ENCODE measurements around the gene GRP.

GRP gene

GRCh38 chr18:59268721-59269562, 49.0 kb downstream of the GRP start:
- no peak for DNase-seq

- no peak for DNase-seq
Measured at GRCh38 chr18:59269563-59270119, 49.7 kb downstream of the GRP start.

GRCh38 chr18:59270689-59271257, 50.8 kb downstream of the GRP start:
- DNase-seq = no peak

- no peak for DNase-seq
Measured at GRCh38 chr18:59271606-59272220, 51.8 kb downstream of the GRP start.

GRCh38 chr18:59272221-59272888, 52.4 kb downstream of the GRP start:
- no peak for DNase-seq

- no peak for DNase-seq
Measured at GRCh38 chr18:59272891-59273758, 53.2 kb downstream of the GRP start, which contains the start of gene RAX. Gene RAX, minus strand, starts transcription at chr18:59273454. Its CDS starts 248 bp downstream, at chr18:59273206.

GRCh38 chr18:59273759-59274532, 54.0 kb downstream of the GRP start:
- no peak for DNase-seq

- DNase-seq = no peak
Measured at GRCh38 chr18:59274533-59274928, 54.6 kb downstream of the GRP start.

- no peak for DNase-seq
Measured at GRCh38 chr18:59275406-59275949, 55.5 kb downstream of the GRP start.

- no peak for DNase-seq
Measured at GRCh38 chr18:59276047-59276446, 56.1 kb downstream of the GRP start.

- no peak for DNase-seq
Measured at GRCh38 chr18:59278793-59279192, 58.8 kb downstream of the GRP start.

GRCh38 chr18:59279193-59279592, 59.2 kb downstream of the GRP start:
- DNase-seq = no peak

- no peak for DNase-seq
Measured at GRCh38 chr18:59279722-59280121, 59.8 kb downstream of the GRP start.

Data from activated CD4-positive, alpha-beta T cell treated with anti-CD3 and anti-CD28 coated beads, Interleukin-2, amount 50 U/mL, for 4 hours (primary cell).